ENCODE data around the gene CELF5.

Gene CELF5

GRCh38 chr19:3236272-3236671 is 11.8 kb downstream of the CELF5 start:
- no peak overlapping the region for H3K27ac ChIP-seq
- H3K4me1 ChIP-seq = no peaks in the 10 kb centered on the region
- no peak overlapping the region for H3K4me3 ChIP-seq (ENCODE audit: low read depth, low read length)
- H3K9ac ChIP-seq = no peak overlapping the region
- H3K27me3 ChIP-seq (ENCODE audit: control insufficient read depth, insufficient read depth, low read length) = no peaks in the 10 kb centered on the region
- H3K4me2 ChIP-seq (ENCODE audit: low read length) = no peak overlapping the region
- no peaks in the 10 kb centered on the region for H3K79me2 ChIP-seq
- no peaks in the 10 kb centered on the region for H3K9me3 ChIP-seq (ENCODE audit: control insufficient read depth, low read length)
- TF ChIP-seq, protein P1, sequence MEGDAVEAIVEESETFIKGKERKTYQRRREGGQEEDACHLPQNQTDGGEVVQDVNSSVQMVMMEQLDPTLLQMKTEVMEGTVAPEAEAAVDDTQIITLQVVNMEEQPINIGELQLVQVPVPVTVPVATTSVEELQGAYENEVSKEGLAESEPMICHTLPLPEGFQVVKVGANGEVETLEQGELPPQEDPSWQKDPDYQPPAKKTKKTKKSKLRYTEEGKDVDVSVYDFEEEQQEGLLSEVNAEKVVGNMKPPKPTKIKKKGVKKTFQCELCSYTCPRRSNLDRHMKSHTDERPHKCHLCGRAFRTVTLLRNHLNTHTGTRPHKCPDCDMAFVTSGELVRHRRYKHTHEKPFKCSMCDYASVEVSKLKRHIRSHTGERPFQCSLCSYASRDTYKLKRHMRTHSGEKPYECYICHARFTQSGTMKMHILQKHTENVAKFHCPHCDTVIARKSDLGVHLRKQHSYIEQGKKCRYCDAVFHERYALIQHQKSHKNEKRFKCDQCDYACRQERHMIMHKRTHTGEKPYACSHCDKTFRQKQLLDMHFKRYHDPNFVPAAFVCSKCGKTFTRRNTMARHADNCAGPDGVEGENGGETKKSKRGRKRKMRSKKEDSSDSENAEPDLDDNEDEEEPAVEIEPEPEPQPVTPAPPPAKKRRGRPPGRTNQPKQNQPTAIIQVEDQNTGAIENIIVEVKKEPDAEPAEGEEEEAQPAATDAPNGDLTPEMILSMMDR (IDR thresholded peaks at IDR 0.05) = no peak
- no peaks in the 10 kb centered on the region for H3K36me3 ChIP-seq (ENCODE audit: control insufficient read depth, insufficient read depth, low read length)
- H2AFZ ChIP-seq = no peak overlapping the region

- H3K27ac ChIP-seq = no peak overlapping the region
- H3K36me3 ChIP-seq (ENCODE audit: control insufficient read depth, insufficient read depth, low read length) = no peaks in the 10 kb centered on the region
- no peaks in the 10 kb centered on the region for H3K9me3 ChIP-seq (ENCODE audit: control insufficient read depth, low read length)
- no peaks in the 10 kb centered on the region for H3K4me1 ChIP-seq
- no peak overlapping the region for H2AFZ ChIP-seq
- no peak overlapping the region for H3K9ac ChIP-seq
- H3K4me3 ChIP-seq (ENCODE audit: low read depth, low read length) = no peak overlapping the region
- TF ChIP-seq, protein P1 (IDR thresholded peaks at IDR 0.05) = no peak
- H3K4me2 ChIP-seq (ENCODE audit: low read length) = no peak overlapping the region
- H3K79me2 ChIP-seq = no peaks in the 10 kb centered on the region
- H3K27me3 ChIP-seq (ENCODE audit: control insufficient read depth, insufficient read depth, low read length) = no peaks in the 10 kb centered on the region
Observed at GRCh38 chr19:3238066-3238561, 13.7 kb downstream of the CELF5 start.

DNA sequence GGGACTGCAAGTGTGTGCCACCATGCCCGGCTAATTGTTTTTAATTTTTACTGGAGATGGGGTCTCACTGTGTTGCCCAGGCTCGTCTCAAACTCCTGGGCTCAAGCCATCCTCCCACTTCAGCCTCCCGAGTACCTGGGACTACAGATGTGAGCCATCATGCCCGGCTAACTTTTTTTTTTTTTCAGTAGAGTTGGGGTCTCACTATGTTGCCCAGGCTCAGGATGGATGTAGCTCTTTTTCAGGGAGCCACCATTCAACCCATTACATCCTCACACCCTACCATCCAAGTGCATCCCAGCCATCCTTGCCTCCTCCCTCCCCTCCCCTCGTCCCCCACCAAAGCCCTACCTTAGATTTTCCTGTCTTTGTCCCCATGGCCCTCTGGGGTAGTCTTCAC is 14.9 kb downstream of the CELF5 start:
- TF ChIP-seq, protein P1 (IDR thresholded peaks at IDR 0.05) = no peak
- Histone ChIP-seq H3K36me3 (ENCODE audit: control insufficient read depth, insufficient read depth, low read length) (no peaks in the 10 kb centered on the region), H3K9ac (no peak overlapping the region), H3K9me3 (ENCODE audit: control insufficient read depth, low read length) (no peaks in the 10 kb centered on the region), H2AFZ (no peak overlapping the region), H3K4me1 (no peaks in the 10 kb centered on the region), H3K27ac (no peak overlapping the region), H3K4me2 (ENCODE audit: low read length) (no peak overlapping the region), H3K79me2 (no peaks in the 10 kb centered on the region), H3K27me3 (ENCODE audit: control insufficient read depth, insufficient read depth, low read length) (no peaks in the 10 kb centered on the region), H3K4me3 (ENCODE audit: low read depth, low read length) (no peak overlapping the region)

DNA sequence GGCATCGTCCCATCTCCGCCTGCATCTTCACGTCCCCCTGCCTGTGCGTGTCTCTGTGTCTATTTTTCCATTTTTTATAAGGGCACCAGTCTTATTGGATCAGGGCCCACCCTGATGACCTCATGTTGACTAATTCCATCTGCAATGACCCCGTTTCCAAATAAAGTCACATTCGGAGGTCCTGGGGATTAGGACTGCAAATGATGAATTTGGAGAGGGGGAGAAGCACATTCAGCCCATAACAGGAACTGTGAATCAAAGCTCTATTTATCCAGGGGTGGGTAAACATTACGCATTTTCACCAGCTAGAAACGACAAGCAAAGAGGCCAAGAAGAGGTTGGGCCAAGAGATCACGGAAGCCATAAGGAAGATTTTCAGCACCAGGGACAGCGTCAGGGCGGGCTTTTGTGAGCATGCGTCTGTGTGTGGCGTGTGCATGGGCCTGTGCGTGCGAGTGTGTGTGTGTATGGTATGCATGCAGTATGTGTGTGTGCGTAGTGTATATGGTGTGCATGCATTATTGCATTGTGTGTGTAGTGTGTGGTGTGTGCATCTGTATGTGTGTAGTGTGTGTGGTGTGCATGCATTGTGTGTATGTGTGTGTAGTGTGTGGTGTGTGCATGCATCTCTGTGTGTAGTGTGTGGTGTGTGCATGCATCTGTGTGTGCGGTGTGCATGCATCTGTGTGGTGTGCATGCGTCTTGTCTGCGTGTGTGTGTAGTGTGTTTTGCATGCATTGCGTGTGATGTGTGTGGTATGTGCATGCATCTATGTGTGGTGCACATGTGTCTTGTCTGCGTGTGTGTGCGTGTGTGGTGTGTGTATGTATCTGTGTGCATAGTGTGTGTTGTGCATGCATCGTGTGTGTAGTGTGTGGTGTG is 19.6 kb downstream of the CELF5 start:
- Histone ChIP-seq H3K4me3 (ENCODE audit: low read depth, low read length) (no peak overlapping the region), H3K4me2 (ENCODE audit: low read length) (no peak overlapping the region), H3K4me1 (no peaks in the 10 kb centered on the region), H3K79me2 (no peaks in the 10 kb centered on the region), H2AFZ (no peak overlapping the region), H3K9ac (no peak overlapping the region), H3K9me3 (ENCODE audit: control insufficient read depth, low read length) (no peaks in the 10 kb centered on the region), H3K27ac (no peak overlapping the region), H3K27me3 (ENCODE audit: control insufficient read depth, insufficient read depth, low read length) (no peaks in the 10 kb centered on the region), H3K36me3 (ENCODE audit: control insufficient read depth, insufficient read depth, low read length) (no peaks in the 10 kb centered on the region)
- TF ChIP-seq, protein P1 (IDR thresholded peaks at IDR 0.05) = no peak
